ENCODE data around the gene DNAH2. TPM values are rescaled to one million over a fixed set of nuclear protein-coding genes. Genes with fewer than 3 reads are reported as not detected.
"Not testable (repeated sequence)": the region's sequence is repeated elsewhere in the genome, so short reads cannot be mapped to it uniquely, and the experiment has no call there.

The DNAH2 gene
- total RNA-seq, 1 donor: under 0.01 TPM

DNA sequence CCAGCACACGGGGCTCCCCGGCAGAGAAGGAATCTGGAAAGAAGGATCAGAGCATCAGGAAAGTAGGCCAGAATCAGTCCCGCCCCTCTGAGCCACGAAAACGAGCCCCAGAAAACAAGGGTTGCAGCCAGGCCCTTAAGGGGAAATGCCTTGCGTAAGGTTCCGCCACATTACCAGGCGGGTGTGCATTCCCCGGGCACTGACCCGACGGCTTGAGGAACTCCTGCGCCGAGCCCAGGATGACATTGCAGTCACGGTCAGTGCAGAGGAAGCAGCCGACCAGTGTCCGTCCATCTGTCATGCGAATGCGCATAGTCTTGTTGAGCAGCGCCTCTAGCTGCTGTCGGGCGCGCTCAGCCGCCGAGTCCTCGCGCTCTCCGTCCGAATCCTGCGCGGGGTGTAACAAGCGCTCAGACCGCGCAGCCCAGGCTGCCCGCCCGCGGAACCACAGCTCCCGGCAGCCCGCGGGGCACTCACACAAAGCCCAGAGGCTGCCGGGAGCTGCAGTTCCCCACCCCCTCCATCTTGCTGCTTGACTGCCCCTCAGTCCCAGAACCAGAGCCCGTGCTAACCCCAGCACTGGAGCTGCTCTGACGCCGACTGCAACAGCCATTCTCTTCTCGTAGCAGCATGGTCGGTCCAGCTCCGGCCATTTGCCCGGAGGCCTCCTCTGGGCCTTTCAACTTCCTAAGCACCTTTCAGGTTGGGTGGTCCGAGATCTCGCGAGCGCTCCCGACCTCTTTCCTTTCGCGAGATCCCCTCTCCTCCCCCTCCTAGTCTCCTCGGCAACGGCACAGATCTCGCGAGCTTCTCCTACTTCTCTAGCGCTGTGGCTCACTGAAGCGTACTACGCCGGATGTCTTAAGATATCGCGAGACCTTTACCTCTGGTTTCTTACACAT lies 139.5 kb downstream of the DNAH2 start, which contains the start of gene NAA38:
NAA38 (minus strand) TSS at position 749 of the 902 bp plus-strand sequence; CDS start at position 653, 96 bp downstream.
- H3K4me3 ChIP-seq (ENCODE audit: low read depth, low read length): peak within 1 kb of the TSS; percentile 86
- peak; percentile 100 for DNase-seq (ENCODE audit: low read depth)
- TF ChIP-seq, protein P1, sequence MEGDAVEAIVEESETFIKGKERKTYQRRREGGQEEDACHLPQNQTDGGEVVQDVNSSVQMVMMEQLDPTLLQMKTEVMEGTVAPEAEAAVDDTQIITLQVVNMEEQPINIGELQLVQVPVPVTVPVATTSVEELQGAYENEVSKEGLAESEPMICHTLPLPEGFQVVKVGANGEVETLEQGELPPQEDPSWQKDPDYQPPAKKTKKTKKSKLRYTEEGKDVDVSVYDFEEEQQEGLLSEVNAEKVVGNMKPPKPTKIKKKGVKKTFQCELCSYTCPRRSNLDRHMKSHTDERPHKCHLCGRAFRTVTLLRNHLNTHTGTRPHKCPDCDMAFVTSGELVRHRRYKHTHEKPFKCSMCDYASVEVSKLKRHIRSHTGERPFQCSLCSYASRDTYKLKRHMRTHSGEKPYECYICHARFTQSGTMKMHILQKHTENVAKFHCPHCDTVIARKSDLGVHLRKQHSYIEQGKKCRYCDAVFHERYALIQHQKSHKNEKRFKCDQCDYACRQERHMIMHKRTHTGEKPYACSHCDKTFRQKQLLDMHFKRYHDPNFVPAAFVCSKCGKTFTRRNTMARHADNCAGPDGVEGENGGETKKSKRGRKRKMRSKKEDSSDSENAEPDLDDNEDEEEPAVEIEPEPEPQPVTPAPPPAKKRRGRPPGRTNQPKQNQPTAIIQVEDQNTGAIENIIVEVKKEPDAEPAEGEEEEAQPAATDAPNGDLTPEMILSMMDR (IDR thresholded peaks at IDR 0.05; ENCODE audit: insufficient read depth, low read length): peak; percentile 62

- H3K4me3 ChIP-seq (ENCODE audit: low read depth, low read length): peak within 1 kb of the TSS; percentile 86
Measured at GRCh38 chr17:7857713-7858521, 140.4 kb downstream of the DNAH2 start, which contains the start of gene CYB5D1. Gene CYB5D1 (plus strand): TSS chr17:7858003. CDS start chr17:7858135, 132 bp downstream.

GRCh38 chr17:7858522-7858810 lies 140.9 kb downstream of the DNAH2 start:
- TF ChIP-seq, protein P1 (IDR thresholded peaks at IDR 0.05; ENCODE audit: insufficient read depth, low read length): peak; percentile 65
- peak overlapping the region; percentile 86 for H3K4me3 ChIP-seq (ENCODE audit: low read depth, low read length)
- no peak for DNase-seq (ENCODE audit: low read depth)

More at GRCh38 chr17:7857713-7858521, 140.4 kb downstream of the DNAH2 start, which contains the start of gene CYB5D1:
- TF ChIP-seq, protein P1 (IDR thresholded peaks at IDR 0.05; ENCODE audit: insufficient read depth, low read length): no peak
- DNase-seq (ENCODE audit: low read depth): peak; percentile 96

- TF ChIP-seq, protein P1 (IDR thresholded peaks at IDR 0.05; ENCODE audit: insufficient read depth, low read length): no peak
- peak overlapping the region; percentile 86 for H3K4me3 ChIP-seq (ENCODE audit: low read depth, low read length)
Measured at GRCh38 chr17:7859028-7859427, 141.5 kb downstream of the DNAH2 start.

GRCh38 chr17:7862692-7863437 lies 145.3 kb downstream of the DNAH2 start:
- TF ChIP-seq, protein P1 (IDR thresholded peaks at IDR 0.05; ENCODE audit: insufficient read depth, low read length): peak; percentile 70
- no peak overlapping the region for H3K4me3 ChIP-seq (ENCODE audit: low read depth, low read length)
- DNase-seq (ENCODE audit: low read depth): peak; percentile 71

More at GRCh38 chr17:7859028-7859427, 141.5 kb downstream of the DNAH2 start:
- DNase-seq (ENCODE audit: low read depth): no peak

GRCh38 chr17:7864384-7864783 lies 146.8 kb downstream of the DNAH2 start:
- not testable (repeated sequence) for H3K4me3 ChIP-seq (ENCODE audit: low read depth, low read length); DNase-seq (ENCODE audit: low read depth)

Measured in fibroblast of the aortic adventitia (primary cell).